NCI-H226 (cell line): ENCODE results near the gene CCSER1.
"Not testable (repeated sequence)": the region's sequence is repeated elsewhere in the genome, so short reads cannot be mapped to it uniquely, and the experiment has no call there.

Experiments
- DNase-seq: peaks from one replicate; pipeline ENCODE4 v3.0.0-alpha.2; 2015

CCSER1 gene

DNA sequence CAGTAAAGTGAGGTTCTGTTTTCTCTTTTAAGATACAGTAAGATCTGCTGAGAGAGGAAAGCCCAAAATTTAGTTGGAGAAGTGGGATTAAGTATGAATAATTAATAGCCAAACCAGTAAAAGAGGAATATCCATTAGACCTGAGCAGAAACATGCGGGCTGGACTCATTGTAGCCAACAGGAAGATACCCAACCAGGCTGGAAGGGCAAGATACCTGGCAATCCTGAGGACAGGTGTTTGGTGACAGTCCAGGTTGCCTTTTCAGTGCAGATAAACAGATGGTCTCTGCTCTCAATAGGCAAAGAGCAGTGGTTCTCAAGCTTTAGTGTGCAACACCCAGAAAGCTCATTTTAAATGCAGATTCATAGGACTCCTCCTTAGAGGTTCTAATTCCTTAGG lies 1195.8 kb downstream of the CCSER1 start:
- no peak for DNase-seq

DNA sequence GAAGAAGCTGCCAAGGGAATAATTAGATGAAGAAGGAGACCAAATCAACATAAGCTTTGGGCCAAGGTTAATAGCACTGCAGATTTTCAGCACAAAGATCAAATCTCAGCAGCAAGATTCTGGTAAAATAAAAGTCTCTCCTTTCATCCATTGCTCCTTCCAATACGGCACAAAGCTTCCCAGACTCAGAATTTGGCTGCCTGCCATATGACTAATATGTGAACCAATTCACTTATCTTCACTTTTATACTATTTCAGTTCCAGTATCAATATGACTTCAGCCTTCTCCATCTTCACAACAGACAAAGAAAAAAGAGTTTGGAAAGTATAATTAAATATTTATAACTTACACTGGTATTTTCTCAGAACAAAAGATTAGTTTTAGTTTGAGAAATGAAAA lies 1198.3 kb downstream of the CCSER1 start:
- DNase-seq, result peak; percentile 65

DNA sequence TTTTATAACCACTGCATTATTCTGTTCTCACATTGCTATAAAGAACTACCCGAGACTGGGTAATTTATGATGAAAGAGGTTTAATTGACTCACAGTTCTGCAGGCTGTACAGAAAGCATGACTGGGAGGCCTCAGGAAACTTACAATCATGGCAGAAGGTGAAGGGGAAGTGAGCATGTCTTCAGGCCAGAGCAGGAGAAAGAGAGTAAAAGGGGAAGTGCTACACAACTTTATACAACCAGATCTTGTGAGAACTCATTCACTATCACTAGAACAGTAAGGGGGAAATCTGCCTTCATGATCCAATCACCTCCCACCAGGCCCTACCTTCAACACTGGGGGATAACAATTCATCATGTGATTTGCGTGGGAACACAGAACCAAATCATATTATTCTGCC lies 1199.0 kb downstream of the CCSER1 start:
- DNase-seq, result not testable (repeated sequence)

DNA sequence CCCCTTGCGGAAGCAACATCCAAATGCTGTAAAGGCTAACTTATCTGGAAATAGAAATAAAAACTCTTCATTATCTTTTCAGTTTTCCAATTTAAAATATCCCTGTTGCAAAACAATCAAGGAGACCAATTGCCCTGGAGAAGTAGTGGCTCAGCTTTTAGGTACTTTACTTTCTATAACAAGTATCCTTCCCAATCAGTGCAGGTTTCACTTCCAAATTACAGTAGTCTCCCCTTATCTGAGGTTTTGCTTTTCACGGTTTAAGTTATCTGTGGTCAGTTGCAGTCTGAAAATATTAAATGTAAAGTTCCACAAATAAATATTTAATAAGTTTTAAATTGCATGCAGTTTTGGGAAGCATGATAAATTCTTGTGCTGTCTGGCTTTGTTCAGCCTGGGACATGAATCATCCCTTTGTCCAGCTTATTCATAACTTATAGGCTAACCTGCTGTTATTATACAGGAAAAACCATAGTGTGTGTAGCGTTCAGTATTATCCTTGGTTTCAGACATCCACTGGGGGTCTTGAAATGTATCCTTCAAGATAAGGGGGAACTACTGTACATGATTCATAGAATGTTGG lies 1203.5 kb downstream of the CCSER1 start:
- peak; percentile 1 for DNase-seq

DNA sequence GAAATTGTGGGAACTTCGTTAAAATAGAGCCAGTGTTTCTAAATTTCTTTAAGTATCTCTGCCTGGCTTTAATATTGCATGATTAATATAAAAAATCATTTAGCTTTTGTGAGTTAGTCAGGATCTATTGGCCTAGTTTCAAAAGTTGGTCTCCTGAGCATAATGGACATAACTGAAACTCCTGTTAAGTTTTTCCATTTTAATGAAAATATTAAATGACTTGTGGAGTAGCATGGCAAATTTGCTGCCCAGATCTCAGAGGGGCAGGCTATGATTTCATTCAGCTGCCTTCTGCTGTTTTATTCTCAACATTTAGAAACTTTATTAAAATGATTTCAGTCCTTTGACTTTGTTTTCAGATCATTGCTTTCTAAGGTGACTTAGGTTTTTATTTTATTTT lies 1213.6 kb downstream of the CCSER1 start:
- no peak for DNase-seq

DNA sequence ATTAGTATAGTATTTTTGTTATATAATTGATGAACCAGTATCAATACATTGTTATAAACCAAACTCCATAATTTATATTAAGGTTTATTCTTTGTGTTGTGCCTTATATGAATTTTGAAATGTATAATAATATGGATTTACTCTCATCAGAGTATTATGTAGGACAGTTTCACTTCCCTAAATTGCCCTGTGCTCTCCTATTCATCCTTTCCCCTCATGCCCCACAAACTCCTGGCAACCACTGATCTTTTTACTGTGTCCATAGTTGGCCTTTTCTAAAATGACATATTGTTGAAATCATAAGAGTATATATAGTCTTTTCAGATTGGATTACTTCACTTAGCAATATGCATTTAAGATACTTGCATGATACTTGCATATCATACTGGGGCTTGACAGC lies 1218.4 kb downstream of the CCSER1 start:
- DNase-seq, result no peak

DNA sequence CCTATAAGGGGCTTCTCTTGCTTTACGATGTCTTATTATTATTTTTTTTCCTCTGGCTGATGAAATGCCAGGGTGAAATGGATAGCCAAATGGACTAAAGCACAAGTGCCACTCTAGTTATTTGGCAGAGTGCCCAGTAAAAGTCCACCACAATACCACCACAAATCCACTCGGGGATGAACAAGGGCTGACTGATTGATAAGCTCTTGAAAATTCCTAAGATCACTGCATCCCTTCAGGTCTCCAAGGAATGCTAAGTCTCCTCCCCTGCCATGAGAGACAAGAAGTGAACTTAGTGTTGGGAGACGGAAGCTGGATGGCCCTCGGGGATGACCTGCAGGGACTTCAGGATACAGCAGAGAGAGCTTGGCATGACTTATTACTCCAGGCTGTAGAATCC lies 1229.3 kb downstream of the CCSER1 start:
- DNase-seq, result not testable (repeated sequence)

DNA sequence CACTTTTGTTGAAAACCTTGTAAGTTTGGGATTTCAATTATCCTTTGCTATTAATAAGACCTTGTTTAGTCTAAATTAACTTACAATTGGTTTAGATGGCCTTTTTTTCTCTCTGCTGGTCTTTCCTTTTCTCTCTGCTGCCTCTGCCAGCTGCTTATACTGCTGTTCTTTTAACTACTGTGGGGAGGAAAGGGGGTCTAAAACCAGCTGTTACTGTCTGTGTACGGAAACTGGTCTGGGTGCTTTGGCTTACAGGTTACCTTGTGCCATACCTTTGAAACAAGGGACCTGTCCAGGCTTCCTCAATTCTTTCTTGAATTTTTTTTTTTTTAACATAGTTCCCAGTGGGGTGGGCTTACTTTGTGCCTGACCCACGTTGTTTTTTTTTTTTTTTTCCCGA lies 1230.8 kb downstream of the CCSER1 start:
- DNase-seq, result not testable (repeated sequence)

DNA sequence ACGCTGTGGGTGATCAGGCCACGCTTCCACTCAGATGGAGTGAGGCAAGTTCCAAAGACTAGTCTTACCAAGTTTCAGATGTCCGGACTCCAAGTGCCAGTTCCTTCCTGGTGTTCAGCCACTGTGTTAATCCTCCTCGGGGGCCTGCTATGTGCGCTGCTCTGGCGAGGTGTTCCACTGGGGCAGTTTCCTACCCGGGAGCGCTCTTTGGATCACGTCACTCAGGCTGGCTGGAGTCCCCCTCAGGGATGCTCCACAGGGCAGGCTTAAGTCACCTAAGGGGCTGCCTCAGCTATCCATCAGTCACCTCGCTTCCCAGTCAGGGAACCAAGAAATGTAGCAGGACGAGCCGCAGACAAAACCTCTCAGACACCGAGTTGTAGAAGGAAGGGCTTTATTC lies 1231.4 kb downstream of the CCSER1 start:
- not testable (repeated sequence) for DNase-seq

DNA sequence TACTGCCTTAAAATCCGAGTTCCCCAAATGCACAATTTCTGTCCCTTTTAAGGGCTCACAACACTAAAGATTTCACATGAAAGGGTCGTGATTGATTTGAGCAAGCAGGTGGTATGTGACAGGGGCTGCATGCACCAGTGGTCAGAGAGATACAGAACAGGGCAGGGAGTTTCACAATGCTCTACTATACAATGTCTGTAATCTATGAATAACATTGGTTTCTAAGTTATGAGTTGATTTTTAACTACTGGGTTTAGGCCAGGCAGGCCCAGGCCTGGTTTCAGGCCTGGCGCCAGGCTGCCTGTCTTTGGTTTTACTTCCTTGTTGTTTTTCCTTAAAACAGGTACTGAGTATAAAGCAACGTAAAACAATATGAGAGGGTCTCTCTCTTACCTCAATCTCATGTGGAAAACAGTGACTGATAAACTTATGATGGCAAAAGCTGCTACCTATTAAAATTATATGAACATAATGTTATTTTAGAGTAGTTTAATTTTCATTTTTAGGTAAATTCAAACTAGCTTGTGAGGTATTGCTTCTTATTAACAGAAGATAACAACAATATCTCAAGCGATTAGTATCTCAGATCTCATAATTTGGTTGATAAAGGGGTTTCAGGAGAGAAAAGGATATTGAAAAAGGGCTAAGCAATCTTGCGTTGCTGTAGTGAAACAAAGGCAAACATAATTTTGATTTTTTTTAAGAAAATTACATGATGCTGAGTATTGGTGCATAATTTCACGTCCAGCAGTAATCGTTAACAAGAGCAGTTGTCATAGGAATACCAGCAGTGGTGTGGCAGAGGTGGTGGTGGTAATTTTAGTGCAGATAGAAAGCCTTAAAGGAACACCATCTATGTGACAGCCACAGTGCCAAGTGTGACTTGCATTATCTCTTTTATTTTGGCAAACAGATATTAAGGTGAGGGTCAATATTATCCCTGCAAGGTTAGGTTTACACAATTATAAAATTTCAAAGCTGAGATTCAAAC lies 1232.1 kb downstream of the CCSER1 start:
- no peak for DNase-seq

DNA sequence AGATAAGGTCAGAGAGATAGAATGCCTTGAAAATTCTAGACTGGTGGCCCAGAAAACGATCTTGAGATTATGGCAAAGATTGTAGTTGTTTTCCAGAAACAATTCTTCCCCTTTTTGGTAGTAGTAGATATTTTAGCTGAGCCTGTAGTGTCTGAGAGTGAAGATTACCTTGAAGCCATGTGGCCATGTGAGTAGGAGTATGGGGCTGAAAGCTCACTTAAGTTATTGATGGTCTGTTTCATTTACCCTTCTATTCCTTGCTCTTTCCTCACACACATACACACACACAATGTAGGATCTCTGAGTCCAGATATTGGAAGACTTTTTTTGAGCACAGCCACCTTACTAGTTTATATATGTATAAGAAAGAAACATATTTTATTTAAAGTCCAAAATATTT lies 1234.9 kb downstream of the CCSER1 start:
- DNase-seq, result no peak

DNA sequence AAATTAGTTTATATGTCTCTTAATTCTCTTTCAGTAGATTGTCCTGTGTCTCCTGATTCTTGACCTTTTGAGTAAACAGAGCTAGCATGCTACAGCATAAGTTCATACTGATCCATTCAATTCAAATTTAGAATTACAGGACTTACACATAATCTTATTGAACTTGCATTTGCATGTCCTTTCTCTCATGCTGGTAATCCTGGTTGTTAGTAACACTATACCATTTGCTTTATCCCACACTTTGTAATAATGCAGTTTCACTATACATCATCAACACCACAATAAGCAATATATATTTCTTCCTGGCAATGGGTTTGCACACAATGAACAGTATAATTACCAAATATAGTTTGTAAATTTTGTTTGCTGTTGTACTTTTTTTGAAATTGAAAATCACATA lies 1239.4 kb downstream of the CCSER1 start:
- DNase-seq, result no peak

DNA sequence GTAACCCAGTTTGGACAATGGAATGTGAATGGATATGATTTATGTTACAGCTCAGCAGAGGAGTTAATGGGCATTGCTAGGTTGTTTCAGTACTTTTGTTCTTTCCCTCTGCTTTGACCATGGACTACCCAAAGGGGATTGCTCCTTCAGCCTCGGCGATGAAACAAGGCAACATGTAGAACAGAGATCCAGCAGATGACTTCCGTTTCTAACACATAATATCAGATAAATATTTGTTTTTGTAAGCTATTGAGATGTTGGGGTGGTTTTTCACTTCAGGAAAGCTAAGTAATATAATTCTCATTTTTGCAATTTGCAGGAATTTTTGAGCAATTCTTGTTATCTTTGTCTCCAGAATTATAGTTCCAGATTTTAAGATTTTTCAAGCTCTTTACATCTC lies 1241.9 kb downstream of the CCSER1 start:
- no peak for DNase-seq

DNA sequence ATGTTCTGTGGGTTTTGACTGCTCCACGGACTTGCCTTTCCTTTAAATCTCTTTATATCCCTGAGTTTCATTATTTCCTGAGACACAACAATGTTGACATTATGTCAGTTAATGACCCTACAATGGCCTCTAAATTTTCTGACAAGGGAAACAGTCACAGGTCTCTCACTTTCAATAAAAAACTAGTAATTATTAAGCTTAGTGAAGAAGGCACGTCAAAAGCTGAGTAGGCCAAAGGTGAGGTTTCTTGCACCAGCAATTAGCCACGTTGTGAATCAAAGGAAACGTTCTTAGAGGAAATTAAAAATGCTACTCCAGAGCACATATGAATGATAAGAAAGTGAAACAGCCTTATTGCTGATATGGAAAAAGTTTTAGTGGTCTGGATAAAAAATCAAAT lies 1246.4 kb downstream of the CCSER1 start:
- no peak for DNase-seq

DNA sequence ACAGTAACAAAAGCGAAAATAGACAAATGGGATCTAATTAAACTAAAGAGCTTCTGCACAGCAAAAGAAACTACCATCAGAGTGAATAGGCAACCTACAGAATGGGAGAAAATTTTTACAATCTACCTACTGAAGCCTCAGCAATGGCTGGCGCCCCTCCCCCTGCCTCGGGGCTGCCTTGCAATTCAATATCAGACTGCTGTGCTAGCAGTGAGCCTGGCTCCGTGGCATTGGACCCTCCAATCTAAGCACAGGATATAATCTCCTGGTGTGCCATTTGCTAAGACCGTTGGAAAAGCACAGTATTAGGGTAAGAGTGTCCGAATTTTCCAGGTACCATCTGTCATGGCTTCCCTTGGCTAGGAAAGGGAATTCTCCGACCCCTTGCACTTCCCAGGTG lies 1278.2 kb downstream of the CCSER1 start:
- DNase-seq, result not testable (repeated sequence)

DNA sequence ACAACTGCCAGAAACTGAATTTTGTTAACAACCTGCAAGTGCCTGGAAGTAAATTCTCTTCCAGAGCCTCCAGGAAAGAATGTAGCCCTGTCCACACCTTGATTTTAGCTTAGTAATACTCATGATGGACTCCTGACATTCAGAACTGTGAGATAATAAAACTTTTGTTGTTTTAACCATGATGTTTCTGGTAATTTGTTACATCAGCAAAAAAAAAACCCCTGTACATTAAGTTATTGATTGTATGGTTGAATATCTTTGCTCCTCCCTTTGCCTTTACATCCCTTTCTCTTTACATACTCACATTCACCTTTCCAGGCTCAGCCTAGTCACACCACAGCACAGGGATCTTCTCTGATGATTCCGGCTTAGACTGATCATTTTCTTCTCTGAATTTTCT lies 1294.8 kb downstream of the CCSER1 start:
- DNase-seq, result no peak

DNA sequence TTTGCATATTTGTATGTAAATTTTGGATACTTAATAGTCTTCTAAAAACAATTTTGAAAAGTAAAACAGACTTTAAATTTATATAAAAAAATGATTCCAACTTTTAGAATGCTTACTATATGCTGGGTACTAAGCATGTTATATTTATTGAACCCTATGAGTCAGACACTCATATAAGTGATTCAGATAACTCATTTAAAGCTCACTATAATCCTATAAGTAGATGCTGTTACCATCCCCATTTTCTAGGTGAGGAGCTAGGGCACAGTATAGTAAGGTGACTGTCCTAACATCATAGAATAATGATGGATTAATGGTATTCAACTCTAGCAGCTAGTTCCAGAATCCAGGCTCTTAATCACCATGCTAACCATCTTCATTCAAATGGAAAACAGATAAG lies 1299.5 kb downstream of the CCSER1 start:
- DNase-seq, result no peak

DNA sequence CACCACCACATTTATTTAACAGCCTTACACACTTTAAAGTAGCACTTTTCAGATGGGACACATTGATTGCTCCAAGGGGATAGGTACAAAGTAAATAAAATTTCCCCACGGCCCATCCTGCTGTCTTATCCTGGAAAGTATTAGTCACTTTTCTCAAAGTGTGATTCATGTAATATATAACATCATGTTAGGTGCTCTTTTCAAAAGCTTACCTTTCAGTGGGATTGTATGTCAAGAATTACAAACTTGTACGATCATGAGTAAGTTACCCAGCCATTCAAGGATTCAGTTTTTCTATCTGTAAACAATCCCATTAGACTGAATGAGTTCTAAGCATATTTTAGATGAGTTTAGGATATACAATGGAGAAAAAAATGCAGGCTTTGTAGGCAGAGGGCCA lies 1300.0 kb downstream of the CCSER1 start:
- DNase-seq, result peak; percentile 30

DNA sequence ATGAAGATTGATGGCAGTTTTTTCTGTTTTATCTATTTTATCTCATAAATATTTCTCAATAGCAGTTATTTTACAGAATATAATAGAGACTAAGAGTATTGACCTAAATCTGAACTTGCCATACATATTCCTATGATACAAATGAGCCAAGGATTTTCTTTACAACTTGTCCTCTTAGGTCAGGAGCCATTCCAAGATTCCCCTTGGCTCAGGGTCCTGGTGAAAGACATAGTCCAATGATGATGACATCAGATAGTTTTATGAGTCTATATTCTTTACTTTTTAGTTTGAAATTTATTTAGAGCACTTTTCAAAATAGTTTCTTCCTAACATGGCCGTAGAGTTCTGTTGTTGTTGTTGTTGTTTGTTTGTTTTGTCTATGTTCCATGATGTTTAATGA lies 1307.4 kb downstream of the CCSER1 start:
- no peak for DNase-seq

DNA sequence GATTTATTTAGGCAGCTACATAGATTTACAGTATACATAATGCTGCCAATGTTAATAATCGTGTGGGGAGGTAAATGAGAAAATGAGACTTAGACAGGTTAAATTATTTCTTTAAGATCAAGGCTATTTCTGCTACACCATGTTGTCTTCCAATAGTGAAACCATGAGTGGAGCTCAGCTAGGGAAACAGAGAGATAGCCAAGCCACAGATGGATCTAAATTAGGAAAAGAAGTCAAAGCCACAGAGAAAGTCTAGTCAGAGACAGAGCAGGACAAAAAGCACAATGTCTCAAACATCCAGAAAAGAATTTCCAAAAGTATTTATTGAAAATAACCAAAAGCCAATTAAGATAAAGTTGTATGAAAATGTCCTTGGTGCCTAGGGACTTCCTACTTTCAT lies 1309.4 kb downstream of the CCSER1 start:
- no peak for DNase-seq

DNA sequence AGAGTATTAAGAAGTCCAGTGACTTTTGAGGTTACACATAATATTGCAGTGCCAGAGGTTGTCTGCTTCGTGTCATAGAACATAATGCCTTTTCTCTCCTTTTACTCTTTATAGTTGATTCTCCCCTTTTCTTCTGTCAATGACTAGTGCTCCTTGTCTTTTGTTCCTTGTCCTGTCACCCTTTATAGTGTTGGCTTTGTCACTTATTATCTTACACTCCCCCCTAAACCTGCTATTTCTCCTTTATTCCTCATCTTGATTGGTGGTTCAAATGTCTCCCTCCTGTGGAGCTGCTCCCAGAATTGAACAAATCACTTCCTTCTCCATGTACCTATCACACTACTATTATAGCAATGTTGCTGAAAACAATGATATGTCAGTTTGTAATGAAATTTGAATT lies 1320.0 kb downstream of the CCSER1 start:
- no peak for DNase-seq

DNA sequence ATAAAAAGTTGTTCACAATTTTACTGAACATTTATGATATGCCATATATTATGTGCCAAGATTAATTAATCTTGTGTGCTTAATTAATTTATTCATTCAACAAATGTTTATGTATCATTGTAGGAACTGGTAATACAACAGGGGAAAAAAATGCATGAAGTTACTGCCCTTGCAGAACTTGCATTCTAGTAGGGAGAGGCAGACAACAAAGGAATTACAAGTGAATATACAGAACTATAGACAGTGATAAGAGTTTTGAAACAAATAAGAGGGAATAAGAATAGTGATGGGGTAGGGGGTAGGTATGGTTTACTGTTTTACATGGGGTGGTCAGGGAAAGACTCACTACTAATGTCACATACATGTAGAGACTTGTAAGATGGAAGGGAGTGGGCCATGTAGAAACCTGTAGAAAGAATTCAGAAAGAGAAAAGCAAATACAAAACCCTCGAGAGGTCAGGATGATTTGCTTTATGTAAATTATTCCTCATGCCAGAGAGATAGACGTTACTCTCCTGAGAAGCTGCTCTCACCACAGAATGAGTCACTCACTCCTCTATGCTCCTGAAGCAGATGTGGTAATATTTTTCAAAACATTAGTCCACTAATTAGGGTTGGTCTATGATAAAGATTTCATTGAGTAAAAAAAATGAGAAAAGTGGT lies 1321.6 kb downstream of the CCSER1 start:
- DNase-seq, result peak; percentile 74

DNA sequence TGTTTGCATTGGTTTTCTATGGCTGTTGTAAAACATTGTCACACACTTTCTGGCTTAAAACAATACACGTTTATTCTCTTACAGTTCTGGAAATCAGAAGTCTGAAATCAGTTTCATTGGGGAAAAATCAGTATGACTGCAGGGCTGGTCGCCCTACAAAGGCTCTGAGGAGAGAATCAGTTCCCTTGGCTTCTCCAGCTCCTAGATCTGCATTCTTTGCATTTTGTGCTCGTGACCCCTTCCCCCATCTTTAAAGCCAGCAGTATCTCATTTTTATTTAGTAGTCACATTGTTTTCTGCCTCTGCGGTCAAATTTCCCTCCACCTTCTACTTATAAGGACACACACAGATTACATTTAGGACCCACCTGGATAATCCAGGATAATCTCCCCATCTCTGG lies 1326.9 kb downstream of the CCSER1 start:
- DNase-seq, result no peak

DNA sequence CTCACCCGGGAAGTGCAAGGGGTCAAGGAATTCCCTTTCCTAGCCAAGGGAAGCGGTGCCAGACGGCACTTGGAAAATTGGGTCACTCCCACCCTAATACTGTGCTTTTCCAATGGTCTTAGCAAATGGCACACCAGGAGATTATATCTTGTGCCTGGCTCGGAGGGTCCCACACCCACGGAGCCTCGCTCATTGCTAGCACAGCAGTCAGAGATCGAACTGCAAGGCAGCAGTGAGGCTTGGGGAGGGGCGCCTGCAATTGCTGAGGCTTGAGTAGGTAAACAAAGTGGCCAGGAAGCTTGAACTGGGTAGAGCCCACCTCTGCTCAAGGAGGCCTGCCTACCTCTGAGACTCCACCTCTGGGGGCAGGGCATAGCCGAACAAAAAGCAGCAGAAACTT lies 1335.4 kb downstream of the CCSER1 start:
- DNase-seq, result not testable (repeated sequence)
